Muscle layer of colon (tissue), 2 donors: ENCODE results near the gene GPM6B.

Experiments used
- H3K27ac ChIP-seq: one replicate; pipeline ENCODE4 v1.7.0; 2013; ENCODE audit warnings: low read depth, mild to moderate bottlenecking, low read length, moderate library complexity
- H3K27me3 ChIP-seq, 2 donors: one replicate each; pipeline ENCODE4 v1.7.0; 2013; ENCODE audit warnings: low read length in 2 of 2, mild to moderate bottlenecking in 2 of 2; ENCODE audit not compliant: insufficient read depth in 2 of 2, control insufficient read depth in 1 of 2
- H3K36me3 ChIP-seq: one replicate; pipeline ENCODE4 v1.7.0; 2013; ENCODE audit warnings: mild to moderate bottlenecking, low read length; ENCODE audit not compliant: insufficient read depth
- H3K4me1 ChIP-seq: one replicate; pipeline ENCODE4 v1.7.0; 2013; ENCODE audit warnings: mild to moderate bottlenecking, low read length; ENCODE audit not compliant: insufficient read depth
- H3K4me3 ChIP-seq, 2 donors: one replicate each; pipeline ENCODE4 v1.7.0; 2013; ENCODE audit warnings: low read length in 2 of 2, low read depth in 1 of 2, mild to moderate bottlenecking in 1 of 2, moderate library complexity in 1 of 2
- H3K9ac ChIP-seq: one replicate; pipeline ENCODE4 v1.7.0; 2013; ENCODE audit warnings: low read length
- H3K9me3 ChIP-seq: one replicate; pipeline ENCODE4 v1.7.0; 2013; ENCODE audit warnings: mild to moderate bottlenecking, low read length
- donor health status: abdominal sarcoma.
- donor health status: Adenocarcinoma of cecum.

Gene GPM6B

GRCh38 chrX:13721819-13722519, 94.9 kb downstream of the GPM6B start:
- Histone ChIP-seq H3K9me3 (no peaks in the 10 kb centered on the region), H3K4me1 (peaks cover 10% of the 10 kb centered on the region), H3K36me3 (no peaks in the 10 kb centered on the region), H3K27ac (peak overlapping the region; percentile 43), H3K27me3 (no peaks in the 10 kb centered on the region), H3K9ac (no peak overlapping the region), H3K4me3 (no peak overlapping the region)

- Histone ChIP-seq H3K4me3 (no peak overlapping the region), H3K27me3 (no peaks in the 10 kb centered on the region), H3K36me3 (no peaks in the 10 kb centered on the region), H3K4me1 (peaks cover 10% of the 10 kb centered on the region), H3K27ac (peak overlapping the region; percentile 43), H3K9ac (no peak overlapping the region), H3K9me3 (no peaks in the 10 kb centered on the region)
Observed at GRCh38 chrX:13721371-13721770, 95.5 kb downstream of the GPM6B start.
